Aorta (tissue), 5 donors: ENCODE data around the gene LCNL1. TPM values are rescaled to one million over a fixed set of nuclear protein-coding genes. Genes with fewer than 3 reads are reported as not detected.
A peak's percentile ranks its signal among the peaks of the same experiment; 100 is the strongest.
"Not testable (repeated sequence)": the region's sequence is repeated elsewhere in the genome, so short reads cannot be mapped to it uniquely, and the experiment has no call there.

Experiments used
- ATAC-seq: fragments of 200-7000 bp; cut with Tn5 transposase; one replicate; pipeline ENCODE4 v1.9.1; 2022; ENCODE audit warnings: moderate library complexity; ENCODE audit not compliant: low FRiP score
- DNase-seq, 2 donors: peaks; one replicate each; pipeline ENCODE4 v3.0.0-alpha.2; 2020
- H3K27ac ChIP-seq, 2 donors: one replicate each; pipeline ENCODE4 v1.5.1; 2013; ENCODE audit warnings: low read length in 2 of 2, mild to moderate bottlenecking in 2 of 2, moderate library complexity in 2 of 2, control low read depth in 1 of 2, inconsistent platforms in 1 of 2, low read depth in 1 of 2
- H3K27me3 ChIP-seq, 2 donors: one replicate each; pipeline ENCODE4 v1.6.1; 2013; ENCODE audit warnings: control low read depth in 1 of 2, low read length in 1 of 2, mild to moderate bottlenecking in 1 of 2, moderate library complexity in 1 of 2; ENCODE audit not compliant: insufficient read depth in 2 of 2, control insufficient read depth in 1 of 2
- H3K36me3 ChIP-seq, 2 donors: one replicate each; pipeline ENCODE4 v1.6.1; 2013; ENCODE audit warnings: control low read depth in 1 of 2, low read length in 1 of 2, mild to moderate bottlenecking in 1 of 2; ENCODE audit not compliant: insufficient read depth in 2 of 2, control insufficient read depth in 1 of 2
- H3K4me1 ChIP-seq, 2 donors: one replicate each; pipeline ENCODE4 v1.6.1; 2013; ENCODE audit warnings: low read length in 2 of 2, control low read depth in 1 of 2, mild to moderate bottlenecking in 1 of 2, moderate library complexity in 1 of 2; ENCODE audit not compliant: insufficient read depth in 2 of 2, control insufficient read depth in 1 of 2
- H3K4me3 ChIP-seq, 2 donors: one replicate each; pipeline ENCODE4 v1.5.1; 2013; ENCODE audit warnings: low read length in 2 of 2, control low read depth in 1 of 2, mild to moderate bottlenecking in 1 of 2
- H3K9me3 ChIP-seq: one replicate; pipeline ENCODE4 v1.6.1; 2013; ENCODE audit warnings: mild to moderate bottlenecking, low read length; ENCODE audit not compliant: control insufficient read depth
- whole genome bisulfite sequencing, 2 donors: extraction: QIAGEN DNeasy Blood & Tissue Kit; methylation state at CpG; one replicate each; pipeline ENCODE4 v1.1.7; 2013; 5-methylcytosine and 5-hydroxymethylcytosine counted together
- intact Hi-C, 2 donors: fragments of 100-400 bp; cut with DNase I; formaldehyde crosslinking; loops; one replicate each; pipeline versions ENCODE4 v1.14.2 to v1.15.0; 2022
- polyA plus RNA-seq, 2 donors: library from polyadenylated mRNA; stranded (reverse); fragments of 200-250 nt; gene quantifications; one replicate each; pipeline ENCODE4 v1.2.3, GENCODE V29; 2013
- total RNA-seq, 2 donors: library from RNA; stranded (reverse); fragmentation: NEBNext Ultra II Directional; extraction: Animal tissue kit (Norgen Biotek cat#: 25700); gene quantifications; one replicate each; pipeline ENCODE4 v1.2.1, GENCODE V29; 2021
- donor health status: healthy with polysubstance abuse.
- donor health status: Bipolar disorder and iron deficiency.
- donor health status: DM: no; HTN: no; CAD: no.
- donor health status: DM: no; HTN: no; CAD: no.
- donor health status: DM: yes; HTN: yes; CAD: no.

LCNL1 gene
- total and polyA plus RNA-seq, 4 donors: 0.15 to 1.1 (median 0.36) TPM; not detected in 1

- peaks cover 0 to 4% of the 10 kb centered on the region in 2 donors for H3K4me1 ChIP-seq
- no peaks in the 10 kb centered on the region for H3K9me3 ChIP-seq
- no peaks in the 10 kb centered on the region for H3K27me3 ChIP-seq
- ATAC-seq (no peak), DNase-seq (peak in 1 of 2 donors; percentile 66)
- H3K27ac ChIP-seq: no peak within 1 kb of the TSS
- WGBS, 2 donors: 26 to 27% methylated on average over 34 to 35 of the region's 35 CpGs
- intact Hi-C loops: loop anchor here in 1 of 2 donors (2.0 to 10.0 kb wide), 2 partner anchors 42 to 152 kb away; partner anchors contain the start of genes AJM1 and PHPT1
- no peak within 1 kb of the TSS for H3K4me3 ChIP-seq
- H3K36me3 ChIP-seq: no peaks in the 10 kb centered on the region
Observed at GRCh38 chr9:136996361-136997292, 13.8 kb downstream of the LCNL1 start, which contains the start of gene CLIC3. TSS of gene CLIC3 (minus strand) at chr9:136996568. CDS start at chr9:136996543, 25 bp downstream.

- ATAC-seq: no peak
- H3K4me3 ChIP-seq: no peak overlapping the region
- WGBS, 2 donors: 92 to 95% methylated on average over 10 of the region's 10 CpGs
- H3K27ac ChIP-seq: no peak overlapping the region
- H3K9me3 ChIP-seq: no peaks in the 10 kb centered on the region
- H3K4me1 ChIP-seq: peaks cover 0 to 4% of the 10 kb centered on the region in 2 donors
- no peaks in the 10 kb centered on the region for H3K36me3 ChIP-seq
- DNase-seq: no peak
- intact Hi-C loops: loop anchor here in 1 of 2 donors (2.0 to 10.0 kb wide), 2 partner anchors 43 to 153 kb away; partner anchors contain the start of genes AJM1 and PHPT1
- no peaks in the 10 kb centered on the region for H3K27me3 ChIP-seq
Observed at GRCh38 chr9:136997371-136997770, 14.6 kb downstream of the LCNL1 start.

GRCh38 chr9:136997830-136998234 lies 15.0 kb downstream of the LCNL1 start:
- H3K36me3 ChIP-seq: no peaks in the 10 kb centered on the region
- no peaks in the 10 kb centered on the region for H3K27me3 ChIP-seq
- no peak for ATAC-seq
- WGBS, 2 donors: 84% methylated on average over 18 of the region's 18 CpGs
- H3K4me3 ChIP-seq: no peak overlapping the region
- intact Hi-C loops: loop anchor here in 1 of 2 donors (2.0 to 10.0 kb wide), 2 partner anchors 43 to 153 kb away; partner anchors contain the start of genes AJM1 and PHPT1
- DNase-seq: no peak
- peaks cover 0 to 4% of the 10 kb centered on the region in 2 donors for H3K4me1 ChIP-seq
- H3K9me3 ChIP-seq: no peaks in the 10 kb centered on the region
- no peak overlapping the region for H3K27ac ChIP-seq

- Histone ChIP-seq H3K27me3 (no peaks in the 10 kb centered on the region), H3K27ac (no peak overlapping the region), H3K4me1 (no peaks in the 10 kb centered on the region), H3K4me3 (no peak overlapping the region), H3K36me3 (no peaks in the 10 kb centered on the region), H3K9me3 (no peaks in the 10 kb centered on the region)
- intact Hi-C loops: no loop called here
- DNase-seq: no peak
- WGBS, 2 donors: 78 to 82% methylated on average over 10 of the region's 10 CpGs
- ATAC-seq: no peak
Observed at GRCh38 chr9:137000177-137000930, 17.6 kb downstream of the LCNL1 start.

- ATAC-seq (no peak), DNase-seq (no peak)
- no peaks in the 10 kb centered on the region for H3K27me3 ChIP-seq
- WGBS, 2 donors: 84 to 87% methylated on average over 20 of the region's 20 CpGs
- no peaks in the 10 kb centered on the region for H3K36me3 ChIP-seq
- intact Hi-C loops: no loop called here
- no peaks in the 10 kb centered on the region for H3K4me1 ChIP-seq
- no peak overlapping the region for H3K27ac ChIP-seq
- H3K9me3 ChIP-seq: no peaks in the 10 kb centered on the region
- H3K4me3 ChIP-seq: no peak overlapping the region
Observed at GRCh38 chr9:137001857-137002645, 19.3 kb downstream of the LCNL1 start.

GRCh38 chr9:137002646-137003041 lies 19.9 kb downstream of the LCNL1 start:
- Histone ChIP-seq H3K36me3 (no peaks in the 10 kb centered on the region), H3K27ac (no peak overlapping the region), H3K9me3 (no peaks in the 10 kb centered on the region), H3K4me1 (no peaks in the 10 kb centered on the region), H3K27me3 (no peaks in the 10 kb centered on the region), H3K4me3 (no peak overlapping the region)
- ATAC-seq (no peak), DNase-seq (no peak)
- intact Hi-C loops: no loop called here
- 83 to 89% methylated on average over 10 of the region's 10 CpGs for WGBS, 2 donors

- ATAC-seq: not testable (repeated sequence)
Observed at GRCh38 chr9:137004285-137004684, 21.5 kb downstream of the LCNL1 start.

More at GRCh38 chr9:137004285-137004684, 21.5 kb downstream of the LCNL1 start:
- H3K27me3 ChIP-seq, H3K9me3 ChIP-seq, H3K4me1 ChIP-seq, H3K4me3 ChIP-seq, H3K27ac ChIP-seq, DNase-seq, H3K36me3 ChIP-seq, intact Hi-C loops: not testable (repeated sequence)
- 40 to 42% methylated on average over 17 of the region's 17 CpGs for WGBS, 2 donors
